ENCODE results near the gene RARB. TPM values are rescaled to one million over a fixed set of nuclear protein-coding genes. Genes with fewer than 3 reads are reported as not detected.

RARB gene
- total RNA-seq, 1 experiment from 2014 or later = not detected

DNA sequence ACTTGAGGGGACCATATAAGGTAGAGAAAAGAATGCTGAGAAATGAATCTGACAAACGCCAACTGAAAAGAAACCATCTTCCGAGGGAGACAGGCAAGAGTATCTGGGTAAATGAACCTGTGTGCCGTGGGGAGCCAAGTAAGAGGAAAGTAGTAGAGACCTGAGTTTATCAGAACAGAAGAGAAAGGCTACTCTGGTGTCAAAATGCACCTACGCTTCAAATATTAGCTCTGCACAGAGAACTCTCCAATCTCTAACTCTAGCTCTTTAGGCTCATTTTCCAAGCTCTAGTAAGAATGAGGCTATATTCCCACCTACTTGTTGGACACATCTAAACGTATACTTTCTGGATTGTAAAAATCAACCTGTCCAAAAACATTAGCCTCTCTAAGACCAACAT, 183.1 kb downstream of the RARB start:
- DNase-seq (ENCODE audit: low spot score) = no peak
- in situ Hi-C loops (cut with HindIII; ENCODE audit: low sequenced_read_pairs) = no loop called here

DNA sequence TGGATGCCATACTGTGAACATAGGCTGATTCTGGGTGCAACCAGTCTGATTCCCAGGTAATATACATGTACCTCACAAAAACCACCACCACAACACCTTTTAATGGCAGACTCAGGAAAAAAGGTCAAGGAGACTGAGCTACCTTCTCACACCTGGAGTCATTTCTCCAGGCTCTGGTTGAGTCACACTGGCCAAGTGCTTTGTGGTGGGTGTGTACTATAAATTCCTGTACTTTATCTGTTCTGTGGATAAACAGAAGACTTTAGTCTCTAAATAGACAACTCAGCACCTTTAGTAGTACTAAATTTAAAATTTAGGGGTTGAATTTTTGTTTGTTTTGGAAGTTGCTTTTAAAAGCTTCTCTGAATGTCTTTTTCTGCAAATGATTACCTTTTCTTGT, 190.0 kb downstream of the RARB start:
- in situ Hi-C loops (cut with HindIII; ENCODE audit: low sequenced_read_pairs) = no loop called here
- DNase-seq (ENCODE audit: low spot score) = no peak

DNA sequence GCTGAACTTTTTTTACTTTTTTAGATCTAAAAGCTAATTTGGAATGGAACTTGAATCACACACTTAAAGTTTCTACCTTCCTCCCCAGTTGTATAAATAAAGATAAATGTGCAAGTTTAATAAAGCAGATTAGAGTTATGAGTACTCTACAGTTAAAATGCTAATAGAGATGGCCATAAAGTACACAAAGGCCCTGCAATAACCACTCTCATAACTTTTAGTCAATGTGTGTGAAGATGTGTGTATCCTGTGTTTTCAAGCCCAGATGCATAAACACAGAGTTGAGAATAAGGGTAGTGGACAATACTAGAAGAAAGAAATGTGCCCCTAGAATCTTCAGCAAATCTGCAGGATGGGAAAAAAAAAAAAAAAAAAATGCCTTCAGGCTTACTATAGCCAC, 191.3 kb downstream of the RARB start:
- no peak for DNase-seq (ENCODE audit: low spot score)
- in situ Hi-C loops (cut with HindIII; ENCODE audit: low sequenced_read_pairs) = no loop called here

GRCh38 chr3:25620493-25620892, 192.4 kb downstream of the RARB start:
- in situ Hi-C loops (cut with HindIII; ENCODE audit: low sequenced_read_pairs) = no loop called here
- DNase-seq (ENCODE audit: low spot score) = no peak

- DNase-seq (ENCODE audit: low spot score) = no peak
- in situ Hi-C loops (cut with HindIII; ENCODE audit: low sequenced_read_pairs) = no loop called here
Observed at GRCh38 chr3:25621087-25621486, 193.0 kb downstream of the RARB start.

DNA sequence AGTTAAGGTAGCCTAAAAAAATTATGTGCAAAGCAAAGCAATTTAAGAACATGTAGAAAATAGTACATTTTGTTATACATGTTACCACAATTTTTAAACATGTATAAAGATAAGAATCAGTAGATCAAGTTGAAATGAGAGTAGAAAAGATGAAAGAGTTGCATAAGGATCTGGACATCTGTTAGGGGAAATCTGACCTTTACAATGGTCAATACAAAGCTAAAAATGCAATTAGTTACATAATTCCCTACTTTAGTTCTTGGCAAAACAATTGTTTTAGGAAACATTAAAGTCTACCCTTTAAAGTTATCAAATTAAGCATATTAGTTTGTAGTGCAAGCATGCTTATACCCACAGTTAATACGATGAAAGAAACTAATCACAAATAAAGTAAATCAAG, 203.9 kb downstream of the RARB start:
- in situ Hi-C loops (cut with HindIII; ENCODE audit: low sequenced_read_pairs) = no loop called here
- DNase-seq (ENCODE audit: low spot score) = no peak

DNA sequence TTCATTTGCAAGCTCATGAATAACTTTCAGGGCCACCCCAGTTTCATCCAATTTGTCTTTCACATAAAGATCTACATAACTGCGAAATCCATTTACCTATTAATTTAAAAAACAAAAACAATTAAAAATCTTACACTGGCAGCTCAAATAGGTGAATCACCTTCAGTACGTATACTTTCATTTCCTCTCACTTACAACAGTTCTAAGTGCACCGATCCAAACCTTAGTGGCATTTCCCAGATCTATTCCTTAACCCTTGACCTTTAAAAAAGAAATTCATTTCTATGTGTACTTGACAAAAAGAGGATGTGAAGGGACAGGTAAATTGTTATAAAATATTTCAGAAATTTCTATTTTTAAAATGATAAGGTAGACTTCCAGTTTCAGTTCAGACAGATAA, 205.9 kb downstream of the RARB start:
- DNase-seq (ENCODE audit: low spot score) = no peak
- in situ Hi-C loops (cut with HindIII; ENCODE audit: low sequenced_read_pairs) = no loop called here

DNA sequence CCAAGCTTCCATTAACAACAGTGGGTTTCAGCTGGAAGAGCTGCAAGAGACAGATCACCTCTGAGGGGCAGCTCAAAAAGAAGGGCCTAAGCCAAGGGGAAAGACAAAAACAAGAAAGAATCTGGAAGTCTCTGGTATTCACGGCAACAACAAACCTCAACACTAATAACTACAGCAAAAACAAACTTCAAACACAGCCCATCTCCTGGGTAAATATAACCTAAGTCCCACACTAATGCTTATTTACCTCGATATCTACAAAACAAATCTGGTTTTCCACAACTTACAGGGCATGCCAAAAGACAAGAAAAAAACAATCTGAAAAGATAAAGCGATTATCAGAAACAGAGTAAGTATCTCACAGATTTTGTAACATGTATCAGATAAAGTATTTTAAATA, 207.0 kb downstream of the RARB start:
- no peak for DNase-seq (ENCODE audit: low spot score)
- in situ Hi-C loops (cut with HindIII; ENCODE audit: low sequenced_read_pairs) = no loop called here

Other genes starting within 250 kb of the RARB start
- gene TOP2B, start 236.6 kb downstream of the RARB start, total RNA-seq (2014; rRNA removed; shearing (Covaris generic)) = 63.3 and 122 TPM in 2 replicates

Measured in G401 (cell line).